AG09319 (cell line): ENCODE measurements around the gene OSBPL8.

ENCODE experiments used
- DNase-seq: peaks from one replicate; pipeline ENCODE4 v3.0.0-alpha.2; 2010; ENCODE audit warnings: low read depth; ENCODE audit errors: extremely low read depth
- CTCF ChIP-seq: IDR thresholded peaks from 2 replicates; pipeline ENCODE4 v1.5.1; 2011; ENCODE audit warnings: low read depth, mild to moderate bottlenecking, inconsistent platforms, low read length, moderate library complexity

Gene OSBPL8

GRCh38 chr12:76587428-76588178, 28.0 kb upstream of the OSBPL8 start:
- no peak for TF ChIP-seq CTCF
- DNase-seq: peak; percentile 84

GRCh38 chr12:76586764-76587395, 27.3 kb upstream of the OSBPL8 start:
- TF ChIP-seq CTCF: peak; percentile 68
- DNase-seq: no peak

GRCh38 chr12:76583301-76583700, 23.7 kb upstream of the OSBPL8 start:
- no peak for TF ChIP-seq CTCF
- no peak for DNase-seq

- no peak for TF ChIP-seq CTCF
- no peak for DNase-seq
Observed at GRCh38 chr12:76573840-76574373, 14.3 kb upstream of the OSBPL8 start.

- no peak for DNase-seq
- TF ChIP-seq CTCF: no peak
Observed at GRCh38 chr12:76571256-76571655, 11.7 kb upstream of the OSBPL8 start.

- no peak for DNase-seq
- TF ChIP-seq CTCF: no peak
Observed at GRCh38 chr12:76569685-76570604, 10.4 kb upstream of the OSBPL8 start.
